Fibroblast of mammary gland (primary cell): Measurements from ENCODE around the gene INSIG2.

Experiments used
- DNase-seq: peaks from one replicate; pipeline ENCODE4 v3.0.0-alpha.2; 2010; ENCODE audit warnings: low read depth
- H3K4me3 ChIP-seq: 2 replicates; pipeline ENCODE4 v1.5.1; 2011; ENCODE audit warnings: low read depth, mild to moderate bottlenecking, low read length, moderate library complexity; ENCODE audit not compliant: control insufficient read depth
- TF ChIP-seq, protein P1 (sequence below): conservative IDR thresholded peaks from 2 replicates; pipeline ENCODE4 v1.5.1; 2011; ENCODE audit warnings: low read depth, low read length, inconsistent platforms; ENCODE audit not compliant: control insufficient read depth, insufficient read depth

Gene INSIG2

DNA sequence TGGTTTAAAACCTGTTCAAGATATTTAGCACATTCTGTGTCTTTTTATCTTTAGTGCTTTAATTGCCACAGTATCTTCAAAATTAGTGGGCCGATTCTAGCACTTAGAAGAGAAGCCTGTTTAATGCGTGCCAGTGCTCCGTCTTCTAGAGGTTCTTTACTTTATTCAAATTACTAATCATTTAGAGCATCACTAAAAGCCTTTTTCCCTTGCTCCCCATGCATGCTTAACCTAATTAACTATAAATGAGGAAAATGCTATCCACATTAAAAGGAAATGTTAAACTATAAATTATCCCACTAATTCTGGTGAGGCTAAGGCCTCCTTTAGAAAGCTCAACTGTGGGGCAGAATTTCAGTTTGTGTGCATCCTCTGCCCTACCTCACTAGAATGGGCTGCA, 31.5 kb upstream of the INSIG2 start:
- DNase-seq = no peak
- TF ChIP-seq, protein P1, sequence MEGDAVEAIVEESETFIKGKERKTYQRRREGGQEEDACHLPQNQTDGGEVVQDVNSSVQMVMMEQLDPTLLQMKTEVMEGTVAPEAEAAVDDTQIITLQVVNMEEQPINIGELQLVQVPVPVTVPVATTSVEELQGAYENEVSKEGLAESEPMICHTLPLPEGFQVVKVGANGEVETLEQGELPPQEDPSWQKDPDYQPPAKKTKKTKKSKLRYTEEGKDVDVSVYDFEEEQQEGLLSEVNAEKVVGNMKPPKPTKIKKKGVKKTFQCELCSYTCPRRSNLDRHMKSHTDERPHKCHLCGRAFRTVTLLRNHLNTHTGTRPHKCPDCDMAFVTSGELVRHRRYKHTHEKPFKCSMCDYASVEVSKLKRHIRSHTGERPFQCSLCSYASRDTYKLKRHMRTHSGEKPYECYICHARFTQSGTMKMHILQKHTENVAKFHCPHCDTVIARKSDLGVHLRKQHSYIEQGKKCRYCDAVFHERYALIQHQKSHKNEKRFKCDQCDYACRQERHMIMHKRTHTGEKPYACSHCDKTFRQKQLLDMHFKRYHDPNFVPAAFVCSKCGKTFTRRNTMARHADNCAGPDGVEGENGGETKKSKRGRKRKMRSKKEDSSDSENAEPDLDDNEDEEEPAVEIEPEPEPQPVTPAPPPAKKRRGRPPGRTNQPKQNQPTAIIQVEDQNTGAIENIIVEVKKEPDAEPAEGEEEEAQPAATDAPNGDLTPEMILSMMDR = no peak
- H3K4me3 ChIP-seq = no peak overlapping the region

DNA sequence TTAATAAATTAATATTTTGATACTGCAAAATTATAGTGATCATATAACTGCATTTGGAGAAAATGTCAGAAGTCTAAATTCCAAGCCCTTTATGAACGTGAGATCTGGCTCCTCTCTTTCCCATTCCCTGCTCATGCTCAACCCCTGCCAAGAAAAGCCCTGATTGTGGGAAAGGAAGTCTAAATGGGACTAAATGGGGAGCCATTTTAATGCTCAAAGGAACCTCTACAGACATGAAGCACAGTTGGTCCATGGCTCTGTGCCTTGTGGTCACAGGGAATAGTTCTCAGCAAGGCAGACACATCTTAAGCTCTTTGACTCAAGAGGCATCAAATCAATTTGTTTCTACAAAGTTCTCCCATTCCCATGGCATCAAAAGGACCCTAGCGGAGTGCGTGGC, 29.3 kb upstream of the INSIG2 start:
- DNase-seq = peak; percentile 49
- no peak overlapping the region for H3K4me3 ChIP-seq
- TF ChIP-seq, protein P1 = no peak

DNA sequence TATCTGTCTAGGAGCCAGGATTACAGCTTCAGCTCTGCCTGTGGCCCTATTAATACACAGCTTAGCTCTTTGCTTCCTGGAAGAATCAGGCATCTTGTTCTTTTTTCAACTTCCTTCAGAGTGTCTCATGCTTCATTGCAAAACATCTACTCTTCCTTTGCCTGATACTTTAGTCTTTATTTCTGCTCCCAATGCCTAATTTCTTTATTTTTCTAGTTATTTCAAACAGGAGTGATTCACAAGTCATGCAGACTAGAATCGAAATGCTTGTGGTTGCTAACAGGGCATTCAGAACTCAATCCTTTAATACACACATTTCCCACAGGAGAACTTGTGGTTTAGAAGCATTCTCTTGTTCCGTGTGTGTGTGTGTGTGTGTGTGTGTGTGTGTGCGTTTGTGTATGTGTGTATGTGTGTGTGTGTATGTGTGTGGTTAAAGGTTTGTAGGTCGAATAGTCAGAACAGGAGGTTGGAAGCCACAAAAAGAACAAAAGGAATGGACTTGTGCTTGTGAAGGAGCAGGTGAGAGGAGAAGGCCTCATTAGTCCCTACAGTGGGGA, 28.3 kb upstream of the INSIG2 start:
- H3K4me3 ChIP-seq = no peak overlapping the region
- TF ChIP-seq, protein P1 = no peak
- DNase-seq = peak; percentile 98

DNA sequence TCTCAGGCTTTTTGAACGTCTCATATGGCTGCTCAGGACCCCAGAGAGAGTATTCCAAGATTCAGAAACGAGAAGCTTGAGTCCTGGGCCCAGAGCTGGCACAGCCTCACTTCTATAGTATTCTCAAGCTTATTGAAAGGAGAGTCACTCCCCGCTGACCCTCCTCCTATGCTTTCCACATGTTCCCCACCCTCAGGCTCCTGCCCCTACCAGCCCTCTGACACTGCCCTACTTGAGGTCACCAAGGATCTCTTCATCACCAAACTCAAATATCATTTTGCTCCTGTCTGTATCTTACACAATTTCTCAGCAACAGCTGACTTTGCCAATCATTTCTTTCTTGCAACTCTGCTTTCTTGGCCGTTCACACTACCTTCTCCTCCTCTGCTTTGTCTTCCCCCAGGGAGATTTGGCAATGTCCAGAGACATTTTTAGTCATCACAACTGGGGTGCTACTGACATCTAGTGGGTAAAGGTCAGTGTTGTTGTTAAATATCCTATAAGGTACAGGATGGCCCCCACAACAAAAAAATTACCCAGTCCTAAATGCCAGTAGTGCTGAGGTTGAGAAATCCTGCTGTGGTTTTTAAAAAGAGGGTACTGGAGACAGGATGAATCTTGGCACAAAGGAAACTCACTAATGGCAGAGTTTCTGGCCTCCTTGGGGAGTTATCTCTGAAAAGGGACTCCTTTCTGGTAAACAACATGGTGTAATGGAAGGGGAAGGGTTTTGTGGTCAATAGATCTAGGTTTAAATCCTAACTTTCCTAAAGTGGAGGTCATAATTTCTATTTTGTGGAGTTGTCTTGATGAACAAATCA, 26.9 kb upstream of the INSIG2 start:
- TF ChIP-seq, protein P1 = peak; percentile 67
- no peak overlapping the region for H3K4me3 ChIP-seq
- peak; percentile 88 for DNase-seq

DNA sequence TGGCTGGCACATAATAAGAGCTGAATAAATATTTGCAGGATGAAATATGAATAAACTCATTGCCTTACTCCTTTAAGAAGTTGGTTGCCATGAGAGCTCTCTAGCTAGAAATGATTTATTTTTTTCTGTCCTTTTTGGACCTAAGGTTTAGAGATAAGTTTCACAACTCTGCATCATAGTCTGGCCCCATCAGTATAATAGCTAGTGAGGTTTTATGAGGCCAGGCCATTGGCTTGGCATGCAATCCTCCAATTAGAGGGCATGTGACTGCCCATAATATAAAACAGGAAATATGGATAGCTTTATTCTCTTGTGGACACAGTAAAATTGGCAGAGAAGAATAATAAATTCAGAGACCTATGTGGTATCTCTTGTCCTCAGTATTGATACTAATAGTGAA, 26.2 kb upstream of the INSIG2 start:
- H3K4me3 ChIP-seq = no peak overlapping the region
- DNase-seq = peak; percentile 48
- TF ChIP-seq, protein P1 = no peak

DNA sequence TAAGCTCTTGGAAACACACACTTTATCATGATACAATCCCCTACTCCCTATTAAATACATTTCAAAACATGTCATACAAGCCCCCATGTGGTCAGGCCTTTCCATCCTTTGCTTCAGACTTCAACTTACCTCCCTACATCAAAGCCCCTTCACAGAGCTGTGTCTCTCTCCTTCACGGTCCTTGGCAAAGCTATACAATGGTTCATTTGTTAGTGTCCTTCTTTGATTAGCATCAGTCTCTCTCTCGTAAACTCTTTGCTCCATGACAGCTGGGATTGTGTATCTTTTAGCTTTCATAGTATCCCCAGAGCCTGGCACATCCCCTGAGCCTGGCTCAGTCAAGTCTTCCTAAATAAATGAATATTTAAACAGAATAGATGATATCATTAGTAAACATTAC, 25.6 kb upstream of the INSIG2 start:
- TF ChIP-seq, protein P1 = no peak
- DNase-seq = no peak
- no peak overlapping the region for H3K4me3 ChIP-seq
